T-helper 1 cell (primary cell): ENCODE measurements around the gene KIAA1217.

Source experiments
- DNase-seq, 5 donors: peaks; one replicate each; pipeline ENCODE4 v3.0.0-alpha.2; 2012 to 2020

The KIAA1217 gene

GRCh38 chr10:24561453-24561852 is 352.5 kb downstream of the KIAA1217 start:
- DNase-seq = no peak

- DNase-seq = no peak
These were observed 359.1 kb downstream of the KIAA1217 start for GRCh38 chr10:24568042-24568441.

GRCh38 chr10:24569330-24569796 is 360.4 kb downstream of the KIAA1217 start:
- DNase-seq = no peak

GRCh38 chr10:24569828-24570657 is 361.1 kb downstream of the KIAA1217 start:
- DNase-seq = no peak

GRCh38 chr10:24570658-24571426 is 361.9 kb downstream of the KIAA1217 start:
- DNase-seq = no peak

- DNase-seq = no peak
These were observed 363.0 kb downstream of the KIAA1217 start for GRCh38 chr10:24571870-24572450.

GRCh38 chr10:24574161-24574560 is 365.2 kb downstream of the KIAA1217 start:
- DNase-seq = no peak

GRCh38 chr10:24574578-24575155 is 365.7 kb downstream of the KIAA1217 start:
- DNase-seq = no peak

- no peak for DNase-seq
These were observed 366.6 kb downstream of the KIAA1217 start for GRCh38 chr10:24575481-24576002.

GRCh38 chr10:24579448-24579847 is 370.5 kb downstream of the KIAA1217 start:
- no peak for DNase-seq

GRCh38 chr10:24579906-24580305 is 371.0 kb downstream of the KIAA1217 start:
- DNase-seq = no peak

- DNase-seq = no peak
These were observed 380.3 kb downstream of the KIAA1217 start for GRCh38 chr10:24589265-24589664.

- no peak for DNase-seq
These were observed 381.9 kb downstream of the KIAA1217 start for GRCh38 chr10:24590697-24591457.

GRCh38 chr10:24596217-24596930 is 387.4 kb downstream of the KIAA1217 start:
- DNase-seq = no peak

GRCh38 chr10:24597426-24597825 is 388.5 kb downstream of the KIAA1217 start:
- DNase-seq = no peak
